ENCODE data around the gene SLAMF7. TPM values are rescaled to one million over a fixed set of nuclear protein-coding genes. Genes with fewer than 3 reads are reported as not detected.

The SLAMF7 gene
- polyA plus RNA-seq, 1 donor (not counting 4 experiments of a cell fraction or from before 2014, with no cell fraction given) = 31.0 TPM

GRCh38 chr1:160794376-160794775, 55.3 kb downstream of the SLAMF7 start:
- FAIRE-seq (no peak), DNase-seq (ENCODE audit: low read depth, low spot score) (no peak)
- no peaks in the 10 kb centered on the region for H3K79me2 ChIP-seq (ENCODE audit: control insufficient read depth, insufficient read depth, low read length)
- H4K20me1 ChIP-seq (ENCODE audit: control insufficient read depth, extremely low read depth, insufficient read depth, low read length) = no peaks in the 10 kb centered on the region
- H3K9me3 ChIP-seq (ENCODE audit: control insufficient read depth, low read depth, low read length) = no peaks in the 10 kb centered on the region
- no peaks in the 10 kb centered on the region for H3K27me3 ChIP-seq (ENCODE audit: control insufficient read depth, extremely low read depth, insufficient read depth, low read length)
- dilution Hi-C loops (cut with MboI; ENCODE audit: extremely low pct_ligation_motif_present, low sequenced_read_pairs) = no loop called here
- H3K9ac ChIP-seq (ENCODE audit: control insufficient read depth, extremely low read depth, insufficient read depth, low read length) = no peak overlapping the region
- H3K4me1 ChIP-seq (ENCODE audit: control insufficient read depth, extremely low read depth, insufficient read depth, low read length) = peaks cover 5% of the 10 kb centered on the region
- H3K4me2 ChIP-seq (ENCODE audit: control insufficient read depth, extremely low read depth, insufficient read depth, low read depth, low read length) = no peak overlapping the region
- no peak overlapping the region for H2AFZ ChIP-seq (ENCODE audit: control insufficient read depth, low read length)
- TF ChIP-seq, protein P1, sequence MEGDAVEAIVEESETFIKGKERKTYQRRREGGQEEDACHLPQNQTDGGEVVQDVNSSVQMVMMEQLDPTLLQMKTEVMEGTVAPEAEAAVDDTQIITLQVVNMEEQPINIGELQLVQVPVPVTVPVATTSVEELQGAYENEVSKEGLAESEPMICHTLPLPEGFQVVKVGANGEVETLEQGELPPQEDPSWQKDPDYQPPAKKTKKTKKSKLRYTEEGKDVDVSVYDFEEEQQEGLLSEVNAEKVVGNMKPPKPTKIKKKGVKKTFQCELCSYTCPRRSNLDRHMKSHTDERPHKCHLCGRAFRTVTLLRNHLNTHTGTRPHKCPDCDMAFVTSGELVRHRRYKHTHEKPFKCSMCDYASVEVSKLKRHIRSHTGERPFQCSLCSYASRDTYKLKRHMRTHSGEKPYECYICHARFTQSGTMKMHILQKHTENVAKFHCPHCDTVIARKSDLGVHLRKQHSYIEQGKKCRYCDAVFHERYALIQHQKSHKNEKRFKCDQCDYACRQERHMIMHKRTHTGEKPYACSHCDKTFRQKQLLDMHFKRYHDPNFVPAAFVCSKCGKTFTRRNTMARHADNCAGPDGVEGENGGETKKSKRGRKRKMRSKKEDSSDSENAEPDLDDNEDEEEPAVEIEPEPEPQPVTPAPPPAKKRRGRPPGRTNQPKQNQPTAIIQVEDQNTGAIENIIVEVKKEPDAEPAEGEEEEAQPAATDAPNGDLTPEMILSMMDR (optimal IDR thresholded peaks at IDR 0.05 in 1 of 3, IDR thresholded peaks at IDR 0.05 in 1 of 3, conservative IDR thresholded peaks at IDR 0.05 in 1 of 3; ENCODE audit: extremely low read depth in 1 of 3, insufficient read depth in 2 of 3, low read length in 3 of 3) = no peak
- no peak for TF ChIP-seq EZH2 (IDR thresholded peaks at IDR 0.05; ENCODE audit: low read length)
- H3K9me1 ChIP-seq (ENCODE audit: control insufficient read depth, extremely low read depth, insufficient read depth, low read length) = no peaks in the 10 kb centered on the region
- H3K36me3 ChIP-seq (ENCODE audit: control insufficient read depth in 2 of 2, extremely low read depth in 1 of 2, insufficient read depth in 2 of 2, low read length in 2 of 2) = no peaks in the 10 kb centered on the region
- no peak overlapping the region for H3K27ac ChIP-seq (ENCODE audit: control insufficient read depth, insufficient read depth, low read length)
- no peak overlapping the region for H3K4me3 ChIP-seq (ENCODE audit: control insufficient read depth in 2 of 3, extremely low read depth in 1 of 3, insufficient read depth in 2 of 3, low read depth in 1 of 3, low read length in 3 of 3)

DNA sequence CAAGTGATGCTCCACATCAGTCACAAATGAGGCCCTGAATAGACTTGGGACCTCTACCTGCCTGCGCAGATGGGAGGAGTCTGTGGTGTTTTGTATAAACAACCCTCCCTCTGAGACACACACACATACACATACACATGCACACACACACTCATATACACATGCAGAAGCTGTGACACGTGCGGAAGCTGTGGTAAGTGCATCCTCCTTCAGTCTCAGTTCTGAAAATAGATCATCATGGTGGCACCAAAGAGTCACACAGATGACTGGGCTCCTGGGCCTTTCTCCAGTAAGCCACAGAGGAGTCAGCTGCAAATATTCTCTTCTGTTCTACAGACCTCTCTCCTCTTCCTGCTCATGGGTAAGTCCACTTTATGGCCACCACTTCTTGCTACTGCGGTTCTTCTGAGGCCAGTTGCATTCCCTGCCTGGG, 56.9 kb downstream of the SLAMF7 start, which contains the start of gene LY9:
TSS of gene LY9 (plus strand) at position 224 of the 433 bp plus-strand sequence. CDS start at position 238, 14 bp downstream.
- no peaks in the 10 kb centered on the region for H3K36me3 ChIP-seq (ENCODE audit: control insufficient read depth in 2 of 2, extremely low read depth in 1 of 2, insufficient read depth in 2 of 2, low read length in 2 of 2)

More for the DNA sequence above, 56.9 kb downstream of the SLAMF7 start, which contains the start of gene LY9:
- DNase-seq (ENCODE audit: low read depth, low spot score) = no peak
- H3K27me3 ChIP-seq (ENCODE audit: control insufficient read depth, extremely low read depth, insufficient read depth, low read length) = no peaks in the 10 kb centered on the region
- H4K20me1 ChIP-seq (ENCODE audit: control insufficient read depth, extremely low read depth, insufficient read depth, low read length) = no peaks in the 10 kb centered on the region
- H3K9ac ChIP-seq (ENCODE audit: control insufficient read depth, extremely low read depth, insufficient read depth, low read length) = no peak within 1 kb of the TSS
- H3K9me1 ChIP-seq (ENCODE audit: control insufficient read depth, extremely low read depth, insufficient read depth, low read length) = no peaks in the 10 kb centered on the region
- FAIRE-seq = peak; percentile 34
- H3K79me2 ChIP-seq (ENCODE audit: control insufficient read depth, insufficient read depth, low read length) = no peaks in the 10 kb centered on the region
- no peak within 1 kb of the TSS for H3K27ac ChIP-seq (ENCODE audit: control insufficient read depth, insufficient read depth, low read length)
- no peak for TF ChIP-seq EZH2 (IDR thresholded peaks at IDR 0.05; ENCODE audit: low read length)
- TF ChIP-seq, protein P1 (optimal IDR thresholded peaks at IDR 0.05 in 1 of 3, IDR thresholded peaks at IDR 0.05 in 1 of 3, conservative IDR thresholded peaks at IDR 0.05 in 1 of 3; ENCODE audit: extremely low read depth in 1 of 3, insufficient read depth in 2 of 3, low read length in 3 of 3) = no peak
- H3K9me3 ChIP-seq (ENCODE audit: control insufficient read depth, low read depth, low read length) = no peaks in the 10 kb centered on the region
- H3K4me2 ChIP-seq (ENCODE audit: control insufficient read depth, extremely low read depth, insufficient read depth, low read depth, low read length) = no peak within 1 kb of the TSS
- no peak within 1 kb of the TSS for H3K4me3 ChIP-seq (ENCODE audit: control insufficient read depth in 2 of 3, extremely low read depth in 1 of 3, insufficient read depth in 2 of 3, low read depth in 1 of 3, low read length in 3 of 3)
- peaks cover 5% of the 10 kb centered on the region for H3K4me1 ChIP-seq (ENCODE audit: control insufficient read depth, extremely low read depth, insufficient read depth, low read length)
- H2AFZ ChIP-seq (ENCODE audit: control insufficient read depth, low read length) = no peak within 1 kb of the TSS
- dilution Hi-C loops (cut with MboI; ENCODE audit: extremely low pct_ligation_motif_present, low sequenced_read_pairs) = no loop called here
